NCI-H82 treated with DMSO at 0.1 percent for 48 hours (cell line): ENCODE results near the gene ETV7.
A peak's percentile ranks its signal among the peaks of the same experiment; 100 is the strongest.
"Not testable (repeated sequence)": the region's sequence is repeated elsewhere in the genome, so short reads cannot be mapped to it uniquely, and the experiment has no call there.

Experiments used
- DNase-seq: peaks from one replicate; lab custom pipeline; 2025; ENCODE audit not compliant: unreplicated experiment; lab: John Stamatoyannopoulos, UW

ETV7 gene

GRCh38 chr6:36364669-36365479, 22.6 kb downstream of the ETV7 start:
- DNase-seq, result no peak

DNA sequence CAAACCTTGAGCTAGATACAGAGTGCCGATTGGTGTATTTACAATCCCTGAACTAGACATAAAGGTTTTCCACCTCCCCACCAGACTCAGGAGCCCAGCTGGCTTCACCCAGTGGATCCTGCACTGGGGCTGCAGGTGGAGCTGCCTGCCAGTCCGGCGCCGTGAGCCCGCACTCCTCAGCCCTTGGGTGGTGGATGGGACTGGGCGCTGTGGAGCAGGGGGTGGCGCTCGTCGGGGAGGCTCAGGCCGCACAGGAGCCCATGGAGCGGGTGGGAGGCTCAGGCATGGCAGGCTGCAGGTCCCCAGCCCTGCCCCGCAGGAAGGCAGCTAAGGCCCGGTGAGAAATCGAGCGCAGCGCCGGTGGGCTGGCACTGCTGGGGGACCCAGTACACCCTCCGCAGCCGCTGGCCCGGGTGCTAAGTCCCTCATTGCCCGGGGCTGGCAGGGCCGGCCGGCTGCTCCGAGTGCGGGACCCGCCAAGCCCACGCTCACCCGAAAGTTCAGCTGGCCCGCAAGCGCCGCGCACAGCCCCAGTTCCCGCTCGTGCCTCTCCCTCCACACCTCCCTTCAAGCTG, 23.3 kb downstream of the ETV7 start:
- DNase-seq, result not testable (repeated sequence)

DNA sequence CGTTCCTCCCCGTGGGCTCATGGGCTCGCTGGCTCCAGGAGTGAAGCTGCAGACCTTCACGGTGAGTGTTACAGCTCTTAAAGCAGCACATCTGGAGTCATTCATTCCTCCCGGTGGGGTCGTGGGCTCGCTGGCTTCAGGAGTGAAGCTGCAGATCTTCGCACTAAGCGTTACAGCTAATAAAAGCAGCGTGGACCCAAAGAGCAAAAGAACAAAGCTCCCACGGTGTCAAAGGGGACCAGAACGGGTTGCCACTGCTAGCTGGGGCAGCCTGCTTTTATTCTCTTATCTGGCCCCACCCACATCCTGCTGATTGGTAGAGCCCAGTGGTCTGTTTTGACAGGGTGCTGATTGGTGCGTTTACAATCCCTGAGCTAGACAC, 24.1 kb downstream of the ETV7 start:
- DNase-seq, result not testable (repeated sequence)

DNA sequence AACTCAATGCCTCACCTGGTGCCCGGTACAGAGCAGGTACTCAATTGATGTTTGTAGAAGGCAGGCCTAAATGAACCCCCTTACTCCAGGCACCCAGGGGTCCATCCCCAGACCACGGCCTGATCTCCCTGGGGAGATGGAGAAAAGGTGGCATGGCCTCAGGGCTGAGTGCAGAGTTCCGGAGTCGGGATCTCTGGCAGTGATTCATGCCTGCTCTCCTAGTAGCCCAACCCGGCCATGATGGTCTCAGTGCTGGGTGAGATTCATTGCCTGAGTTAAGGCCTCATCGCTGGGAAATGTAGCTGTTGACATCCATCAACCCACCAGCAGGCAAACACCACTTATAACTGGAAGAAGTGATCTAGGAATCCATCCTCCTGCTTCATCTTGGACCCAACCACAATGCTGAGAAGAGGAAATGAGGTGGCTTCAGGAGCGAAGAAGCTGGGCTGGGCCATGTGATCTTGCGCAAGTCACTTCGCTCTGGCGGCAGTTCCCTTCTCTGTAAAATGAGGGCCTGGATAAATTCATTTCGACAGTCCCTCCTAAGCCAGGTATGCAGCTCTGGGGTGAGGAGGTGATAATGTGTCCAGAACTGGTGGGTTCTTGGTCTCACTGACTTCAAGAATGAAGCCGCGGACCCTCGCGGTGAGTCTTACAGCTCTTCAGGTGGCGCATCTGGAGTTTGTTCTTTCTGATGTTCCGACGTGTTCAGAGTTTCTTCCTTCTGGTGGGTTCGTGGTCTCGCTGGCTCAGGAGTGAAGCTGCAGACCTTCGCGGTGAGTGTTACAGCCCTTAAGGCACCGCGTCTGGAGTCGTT, 24.7 kb downstream of the ETV7 start:
- no peak for DNase-seq

- no peak for DNase-seq
These were observed 26.4 kb downstream of the ETV7 start for GRCh38 chr6:36361071-36361470.

DNA sequence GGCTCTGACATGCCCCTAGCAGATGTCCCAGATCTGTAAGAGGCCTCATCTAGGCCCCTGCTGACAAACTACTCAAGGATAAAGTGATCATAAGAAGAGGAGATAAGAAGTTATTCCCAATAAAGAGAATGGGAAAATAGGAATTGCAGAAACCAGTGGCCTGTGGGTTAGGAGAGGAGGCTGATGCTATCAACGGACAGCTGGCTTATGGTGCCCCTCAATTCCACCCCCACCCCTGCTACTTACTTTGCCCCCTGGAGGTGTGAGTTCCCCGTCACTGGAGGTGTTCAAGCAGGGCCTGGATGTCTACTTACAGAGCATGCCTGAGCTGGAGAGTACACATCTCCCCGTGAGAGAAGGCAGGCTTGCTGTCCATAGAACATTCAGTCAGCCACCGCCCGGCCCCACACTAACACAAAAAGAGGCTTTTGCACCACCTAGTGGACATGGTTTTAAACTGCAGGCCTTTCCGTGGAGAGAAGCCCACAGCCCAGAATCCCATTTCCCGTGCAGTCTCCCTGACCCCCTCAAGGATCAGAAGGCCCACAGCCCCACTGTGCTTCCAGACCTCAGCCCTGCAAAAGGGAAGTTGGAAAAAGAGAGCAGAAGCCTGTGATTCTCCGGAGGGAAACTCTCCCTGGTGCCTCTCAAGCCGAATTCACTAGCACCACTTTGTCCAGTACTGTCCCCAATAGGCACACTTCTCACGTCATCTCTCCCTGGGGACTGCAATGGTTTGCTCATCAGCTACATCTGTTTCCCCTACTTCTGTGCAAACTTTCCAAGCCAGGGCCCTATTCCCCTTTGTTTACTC, 27.0 kb downstream of the ETV7 start:
- peak; percentile 62 for DNase-seq

- DNase-seq, result no peak
These were observed 29.1 kb downstream of the ETV7 start for GRCh38 chr6:36358226-36358915.

- no peak for DNase-seq
These were observed 29.6 kb downstream of the ETV7 start for GRCh38 chr6:36357872-36358225.

GRCh38 chr6:36355819-36356218, 31.6 kb downstream of the ETV7 start:
- DNase-seq, result no peak

GRCh38 chr6:36353411-36353915, 34.0 kb downstream of the ETV7 start:
- no peak for DNase-seq

- DNase-seq, result no peak
These were observed 34.9 kb downstream of the ETV7 start for GRCh38 chr6:36352477-36353157.

- no peak for DNase-seq
These were observed 36.5 kb downstream of the ETV7 start for GRCh38 chr6:36350681-36351571.

DNA sequence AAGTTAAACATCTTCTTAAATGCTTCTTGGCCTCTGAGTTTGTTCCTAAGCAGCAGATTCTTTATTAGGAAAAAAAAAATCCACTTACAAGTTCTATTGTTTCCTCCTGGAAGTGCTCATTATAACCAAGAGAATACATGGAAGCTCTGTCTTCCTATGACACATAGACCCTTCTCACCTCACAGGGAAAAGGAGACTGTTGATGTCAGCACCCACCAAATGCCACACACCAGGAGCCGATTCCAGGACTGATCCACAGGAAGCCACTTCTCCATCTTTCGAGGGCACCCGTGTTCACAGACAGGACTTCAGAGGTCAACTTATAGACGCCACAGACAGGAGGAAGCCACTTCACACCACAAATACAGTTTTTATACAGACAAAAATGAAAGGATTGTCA, 37.4 kb downstream of the ETV7 start:
- no peak for DNase-seq

DNA sequence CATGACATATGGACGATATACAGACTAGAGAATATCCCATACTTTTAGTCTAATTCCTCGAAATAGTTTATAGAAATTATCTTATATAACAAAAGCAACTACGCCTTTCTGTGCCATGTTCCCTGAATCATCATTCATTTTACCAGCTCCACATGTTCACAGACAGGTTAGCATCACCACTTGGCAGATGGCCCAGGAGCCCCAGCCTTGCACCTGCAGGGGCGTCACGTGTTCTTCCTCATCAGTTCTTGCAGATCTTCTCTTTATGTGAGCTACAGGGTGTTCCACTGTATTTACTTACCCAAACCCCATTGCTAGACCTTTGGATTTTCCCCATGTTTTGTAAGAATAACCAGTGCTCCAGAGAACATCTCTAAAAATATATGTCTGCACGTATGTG, 38.2 kb downstream of the ETV7 start:
- DNase-seq, result no peak

DNA sequence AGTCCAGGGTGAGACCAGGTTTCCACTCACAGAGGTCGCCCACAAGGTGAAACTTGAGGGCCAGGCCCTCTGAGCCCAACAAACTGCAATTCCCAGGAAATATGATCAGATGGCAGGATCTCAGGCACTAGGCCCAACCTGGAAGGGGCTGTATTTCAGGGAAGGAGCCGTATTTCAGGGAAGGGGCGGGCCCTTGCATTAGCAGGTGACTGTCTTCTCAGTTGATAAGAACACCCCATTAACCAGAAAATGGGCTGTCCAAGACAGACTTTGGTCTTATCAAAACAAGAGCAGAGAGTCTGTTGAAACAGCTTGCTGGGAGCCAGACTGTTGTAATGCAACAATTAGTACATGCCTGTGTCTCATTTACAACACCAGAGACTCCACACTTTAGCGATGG, 39.8 kb downstream of the ETV7 start:
- no peak for DNase-seq

DNA sequence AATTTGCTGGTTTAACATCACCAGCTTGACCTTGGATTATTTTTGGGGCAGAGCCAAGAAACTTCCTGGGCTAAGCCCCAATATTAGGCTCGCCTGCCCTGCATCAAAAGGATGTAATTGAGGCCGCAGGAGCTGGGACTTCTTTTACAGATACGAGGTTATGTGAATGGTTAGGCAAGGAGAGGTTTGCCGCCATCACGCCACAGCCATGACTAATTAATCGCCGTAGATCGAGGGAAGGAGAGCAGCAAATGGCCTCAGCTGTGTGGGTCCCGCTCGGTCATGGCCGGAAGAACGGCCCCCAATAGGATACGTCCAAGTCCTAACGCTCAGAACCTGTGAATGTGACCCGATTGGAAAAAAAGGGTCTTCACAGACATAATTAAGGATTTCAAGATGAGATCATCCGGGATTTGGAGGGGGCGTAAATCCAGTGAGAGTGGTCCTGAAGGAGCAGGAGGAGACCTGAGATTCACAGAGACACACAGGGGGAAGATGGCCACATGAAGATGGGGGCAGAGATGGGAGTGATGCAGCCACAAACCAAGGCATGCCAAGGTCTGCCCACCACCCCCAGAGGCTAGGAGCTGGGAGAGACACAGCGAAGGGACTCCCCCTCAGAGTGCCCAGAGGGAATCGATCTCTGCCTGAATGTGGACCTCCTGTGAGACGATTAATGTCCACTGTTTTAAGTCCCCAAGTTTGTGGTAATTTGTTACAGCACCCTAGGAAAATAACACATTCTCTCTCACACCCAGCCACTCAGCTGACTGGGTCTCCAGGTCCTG, 40.8 kb downstream of the ETV7 start:
- DNase-seq, result no peak

GRCh38 chr6:36345681-36346466, 41.6 kb downstream of the ETV7 start:
- no peak for DNase-seq
